H1 (cell line): ENCODE measurements around the gene ALDH4A1. TPM values are rescaled to one million over a fixed set of nuclear protein-coding genes. Genes with fewer than 3 reads are reported as not detected.

Source experiments
- EP300 ChIP-seq, 2 experiments: IDR thresholded peaks; 1 replicate in 1 of 2; 2 replicates in 1 of 2; pipeline ENCODE4 v1.6.1; 2011 to 2012; ENCODE audit warnings: low read depth in 2 of 2, low read length in 2 of 2, mild to moderate bottlenecking in 2 of 2, borderline replicate concordance in 1 of 2, inconsistent platforms in 1 of 2, moderate library complexity in 1 of 2
- EZH2 ChIP-seq: fragments of 200-600 bp; sonication (generic); IDR thresholded peaks from 2 replicates; pipeline ENCODE4 v1.7.1; 2012; ENCODE audit warnings: low read depth, mild to moderate bottlenecking, moderate library complexity, low read length, inconsistent platforms; ENCODE audit not compliant: severe bottlenecking
- FOSL1 ChIP-seq: IDR thresholded peaks from 2 replicates; pipeline ENCODE4 v1.6.1; 2011; ENCODE audit warnings: mild to moderate bottlenecking, low read depth, low read length, moderate library complexity; ENCODE audit not compliant: insufficient read depth
- RNF2 ChIP-seq: fragments of 200-900, 300-1000 bp; sonication (generic); IDR thresholded peaks from 2 replicates; pipeline ENCODE4 v1.7.1; 2016; ENCODE audit warnings: borderline replicate concordance, low read depth, mild to moderate bottlenecking, antibody characterized with exemption, low read length; ENCODE audit not compliant: poor library complexity, severe bottlenecking; ENCODE audit errors: missing control alignments
- RXRA ChIP-seq: IDR thresholded peaks from 2 replicates; pipeline ENCODE4 v1.6.1; 2011; ENCODE audit warnings: low read depth, mild to moderate bottlenecking, low read length, moderate library complexity; ENCODE audit not compliant: insufficient read depth
- polyA plus RNA-seq, 7 experiments: library from polyadenylated mRNA; depleted of rRNA in 3 of 7; stranded (reverse) in 5 of 7; unstranded in 2 of 7; fragments of >200 nt in 5 of 7; fragments of 200-250 nt in 2 of 7; gene quantifications; 1 replicate in 5 of 7; 2 replicates in 1 of 7; 4 replicates in 1 of 7; pipeline versions ENCODE4 v1.2.1 to v1.2.3, GENCODE V29; 2011 to 2013; ENCODE audit warnings: missing spikeins in 2 of 7, mixed read lengths in 2 of 7
- total RNA-seq: library from RNA; stranded (reverse); fragmentation: NEBNext Ultra II Directional; extraction: Animal tissue kit (Norgen Biotek cat#: 25700); gene quantifications from 2 replicates; pipeline ENCODE4 v1.2.1, GENCODE V29; 2021

ALDH4A1 gene
- total and polyA plus RNA-seq, 2 of the 8 experiments (the other 6 are each of a cell fraction or from before 2014, with no cell fraction given), result 30.3 to 35.9 TPM

- TF ChIP-seq RXRA (no peak), EZH2 (no peak), EP300 (IDR thresholded peaks at IDR 0.05; ENCODE audit: borderline replicate concordance in 1 of 2, low read depth in 2 of 2, low read length in 2 of 2) (no peak), FOSL1 (no peak), RNF2 (no peak)
Observed at GRCh38 chr1:18919956-18920355, 17.6 kb upstream of the ALDH4A1 start (continued).
